HG03045 (cell line): ENCODE data around the gene NCBP2.

Experiments used
- ATAC-seq: cut with Tn5 transposase; IDR thresholded peaks from one replicate; pipeline ENCODE4 v1.9.1; 2021; ENCODE audit warnings: mild to moderate bottlenecking, moderate library complexity; ENCODE audit not compliant: unreplicated experiment

The NCBP2 gene

GRCh38 chr3:196886144-196886543 lies 56.2 kb downstream of the NCBP2 start:
- peak; percentile 45 for ATAC-seq
